Vagina (tissue), 2 donors: ENCODE results near the gene PTBP1. TPM values are rescaled to one million over a fixed set of nuclear protein-coding genes. Genes with fewer than 3 reads are reported as not detected.
"Not testable (repeated sequence)": the region's sequence is repeated elsewhere in the genome, so short reads cannot be mapped to it uniquely, and the experiment has no call there.

Experiments used
- DNase-seq, 2 donors: peaks; one replicate each; pipeline ENCODE4 v3.0.0-alpha.2; 2017; ENCODE audit errors: extremely low spot score in 2 of 2
- H3K27ac ChIP-seq: fragments of 200-600 bp; sonication (generic); one replicate; pipeline ENCODE4 v1.5.1; 2019
- H3K27me3 ChIP-seq: fragments of 200-600 bp; sonication (generic); one replicate; pipeline ENCODE4 v1.5.1; 2019
- H3K36me3 ChIP-seq, 2 donors: fragments of 200-600 bp; sonication (generic); one replicate each; pipeline ENCODE4 v1.5.1; 2017 to 2019
- H3K4me1 ChIP-seq: fragments of 200-600 bp; sonication (generic); one replicate; pipeline ENCODE4 v1.5.1; 2019
- H3K4me3 ChIP-seq, 2 donors: fragments of 200-600 bp; sonication (generic); 1 replicate in 1 of 2; 2 replicates in 1 of 2; pipeline ENCODE4 v1.5.1; 2016 to 2019
- H3K9me3 ChIP-seq: fragments of 200-600 bp; sonication (generic); one replicate; pipeline ENCODE4 v1.5.1; 2019
- POLR2A ChIP-seq, 2 donors: fragments of 450-650 bp; IDR thresholded peaks; one replicate each; pipeline ENCODE4 v1.6.1; 2017; ENCODE audit warnings: antibody characterized with exemption in 2 of 2, mild to moderate bottlenecking in 2 of 2, moderate library complexity in 2 of 2
- POLR2AphosphoS5 ChIP-seq, 2 donors: sonication (generic); formaldehyde crosslinking; IDR thresholded peaks; one replicate each; pipeline ENCODE4 v1.9.0; 2017; ENCODE audit warnings: antibody characterized with exemption in 2 of 2, mild to moderate bottlenecking in 2 of 2, low read depth in 1 of 2; ENCODE audit not compliant: insufficient read depth in 1 of 2
- intact Hi-C: fragments of 100-400 bp; cut with DNase I; formaldehyde crosslinking; loops from one replicate; pipeline ENCODE4 v1.15.1; 2023
- total RNA-seq: library from RNA; depleted of rRNA; stranded (reverse); fragments of >200 nt; gene quantifications from one replicate; pipeline ENCODE4 v1.2.3, GENCODE V29; 2016
- TF ChIP-seq, protein P1 (sequence below), 3 experiments: fragments of 450-650 bp in 2 of 3; fragments of 200-600 bp in 1 of 3; sonication (generic) in 1 of 3; IDR thresholded peaks; one replicate each; pipeline ENCODE4 v1.5.1; 2017 to 2019; ENCODE audit warnings: antibody characterized with exemption in 3 of 3, mild to moderate bottlenecking in 2 of 3, moderate library complexity in 2 of 3

PTBP1 gene
- total RNA-seq, 1 donor from 2014 or later, result 230 TPM

GRCh38 chr19:815775-816499 lies 18.7 kb downstream of the PTBP1 start:
- TF ChIP-seq, protein P1, sequence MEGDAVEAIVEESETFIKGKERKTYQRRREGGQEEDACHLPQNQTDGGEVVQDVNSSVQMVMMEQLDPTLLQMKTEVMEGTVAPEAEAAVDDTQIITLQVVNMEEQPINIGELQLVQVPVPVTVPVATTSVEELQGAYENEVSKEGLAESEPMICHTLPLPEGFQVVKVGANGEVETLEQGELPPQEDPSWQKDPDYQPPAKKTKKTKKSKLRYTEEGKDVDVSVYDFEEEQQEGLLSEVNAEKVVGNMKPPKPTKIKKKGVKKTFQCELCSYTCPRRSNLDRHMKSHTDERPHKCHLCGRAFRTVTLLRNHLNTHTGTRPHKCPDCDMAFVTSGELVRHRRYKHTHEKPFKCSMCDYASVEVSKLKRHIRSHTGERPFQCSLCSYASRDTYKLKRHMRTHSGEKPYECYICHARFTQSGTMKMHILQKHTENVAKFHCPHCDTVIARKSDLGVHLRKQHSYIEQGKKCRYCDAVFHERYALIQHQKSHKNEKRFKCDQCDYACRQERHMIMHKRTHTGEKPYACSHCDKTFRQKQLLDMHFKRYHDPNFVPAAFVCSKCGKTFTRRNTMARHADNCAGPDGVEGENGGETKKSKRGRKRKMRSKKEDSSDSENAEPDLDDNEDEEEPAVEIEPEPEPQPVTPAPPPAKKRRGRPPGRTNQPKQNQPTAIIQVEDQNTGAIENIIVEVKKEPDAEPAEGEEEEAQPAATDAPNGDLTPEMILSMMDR (IDR thresholded peaks at IDR 0.05), result no peak
- TF ChIP-seq POLR2A (IDR thresholded peaks at IDR 0.05), result no peak
- no peak for TF ChIP-seq POLR2AphosphoS5 (IDR thresholded peaks at IDR 0.05; ENCODE audit: insufficient read depth in 1 of 2, low read depth in 1 of 2)
- intact Hi-C loops, result no loop called here

GRCh38 chr19:816500-816857 lies 19.2 kb downstream of the PTBP1 start:
- H3K36me3 ChIP-seq, result peaks cover 0 to 7% of the 10 kb centered on the region in 2 donors
- DNase-seq, result no peak
- TF ChIP-seq POLR2A (IDR thresholded peaks at IDR 0.05), result no peak
- TF ChIP-seq POLR2AphosphoS5 (IDR thresholded peaks at IDR 0.05; ENCODE audit: insufficient read depth in 1 of 2, low read depth in 1 of 2), result no peak
- TF ChIP-seq, protein P1 (IDR thresholded peaks at IDR 0.05), result no peak
- intact Hi-C loops, result no loop called here
- H3K4me1 ChIP-seq, result peaks cover 6% of the 10 kb centered on the region
- H3K4me3 ChIP-seq, result no peak overlapping the region
- H3K9me3 ChIP-seq, result no peaks in the 10 kb centered on the region
- no peak overlapping the region for H3K27ac ChIP-seq
- peaks cover 4% of the 10 kb centered on the region for H3K27me3 ChIP-seq

More at GRCh38 chr19:815775-816499, 18.7 kb downstream of the PTBP1 start:
- no peaks in the 10 kb centered on the region for H3K9me3 ChIP-seq
- peaks cover under 1% of the 10 kb centered on the region for H3K4me1 ChIP-seq
- peaks cover 0 to 13% of the 10 kb centered on the region in 2 donors for H3K36me3 ChIP-seq
- no peak for DNase-seq
- H3K27ac ChIP-seq, result no peak overlapping the region
- H3K27me3 ChIP-seq, result no peaks in the 10 kb centered on the region
- no peak overlapping the region for H3K4me3 ChIP-seq

DNA sequence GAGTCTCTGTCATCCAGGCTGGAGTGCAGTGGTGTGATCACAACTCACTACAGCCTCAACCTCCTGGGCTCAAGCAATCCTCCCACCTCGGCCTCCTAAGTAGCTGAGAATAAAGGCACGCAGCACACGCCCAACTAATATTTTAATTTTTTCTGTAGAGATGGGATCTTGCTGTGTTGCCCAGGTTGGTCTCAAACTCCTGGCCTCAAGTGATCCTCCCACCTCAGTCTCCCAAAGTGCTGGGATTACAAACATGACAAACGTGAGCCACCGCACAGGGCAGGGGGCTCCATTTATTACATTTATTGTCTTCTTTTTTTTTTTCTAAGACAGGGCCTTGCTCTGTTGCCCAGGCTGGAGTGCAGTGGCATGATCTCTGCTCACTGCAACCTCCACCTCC lies 23.0 kb downstream of the PTBP1 start:
- H3K4me1 ChIP-seq, result peaks cover 17% of the 10 kb centered on the region
- H3K9me3 ChIP-seq, DNase-seq, H3K27ac ChIP-seq, H3K36me3 ChIP-seq, intact Hi-C loops, H3K4me3 ChIP-seq: not testable (repeated sequence)
- peaks cover 19% of the 10 kb centered on the region for H3K27me3 ChIP-seq

- no peak for DNase-seq
- H3K36me3 ChIP-seq, result no peaks in the 10 kb centered on the region
- H3K4me1 ChIP-seq, result peaks cover 17% of the 10 kb centered on the region
- H3K9me3 ChIP-seq, result no peaks in the 10 kb centered on the region
- peak overlapping the region; percentile 24 to 44 for H3K4me3 ChIP-seq
- no peak overlapping the region for H3K27ac ChIP-seq
- no peak for TF ChIP-seq POLR2A (IDR thresholded peaks at IDR 0.05)
- peaks cover 19% of the 10 kb centered on the region for H3K27me3 ChIP-seq
- intact Hi-C loops, result no loop called here
Measured at GRCh38 chr19:821231-821824, 24.1 kb downstream of the PTBP1 start.

DNA sequence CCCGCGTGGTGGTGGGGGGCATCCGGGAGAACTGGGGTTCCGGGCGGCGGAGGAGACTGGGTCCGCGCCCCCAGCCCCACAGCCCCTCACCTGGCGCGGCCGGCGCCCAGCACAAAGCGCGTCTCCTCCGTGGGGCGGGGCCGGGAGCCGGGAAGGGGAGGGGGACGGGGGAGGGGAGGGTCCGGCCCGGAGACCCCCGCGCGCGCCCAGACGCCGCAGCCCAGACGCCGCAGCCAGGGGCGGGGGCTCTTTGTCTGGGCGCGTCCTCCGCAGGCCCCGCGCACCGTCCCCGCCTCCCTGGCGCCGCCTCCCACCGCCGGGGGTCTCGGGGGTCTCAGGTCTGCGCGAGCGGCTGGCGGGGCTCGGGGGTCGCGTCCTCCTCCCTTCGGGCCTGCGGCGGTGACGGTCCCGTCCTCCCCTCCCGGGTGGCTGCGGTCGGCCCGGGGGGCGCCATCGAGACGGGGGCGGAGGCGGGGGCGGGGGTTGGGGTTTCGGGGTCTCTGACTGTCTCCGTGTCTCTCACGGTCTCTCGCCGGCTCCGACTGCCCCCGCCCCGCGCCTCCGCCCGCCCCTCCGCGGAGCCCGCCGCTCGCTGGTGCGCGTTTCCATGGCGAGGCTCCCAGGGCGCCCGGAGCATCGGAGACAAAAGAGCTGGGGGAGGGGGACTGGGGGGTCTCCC lies 24.7 kb downstream of the PTBP1 start, which contains the start of gene PLPPR3:
PLPPR3 (minus strand) TSS at position 131 of the 679 bp plus-strand sequence. CDS start 396 bp downstream, outside the sequence.
- TF ChIP-seq POLR2A (IDR thresholded peaks at IDR 0.05), result no peak
- TF ChIP-seq, protein P1 (IDR thresholded peaks at IDR 0.05), result no peak
- TF ChIP-seq POLR2AphosphoS5 (IDR thresholded peaks at IDR 0.05; ENCODE audit: insufficient read depth in 1 of 2, low read depth in 1 of 2), result no peak
- Histone ChIP-seq H3K27me3 (peaks cover 19% of the 10 kb centered on the region), H3K4me3 (peak within 1 kb of the TSS; percentile 24 to 44), H3K9me3 (no peaks in the 10 kb centered on the region), H3K27ac (no peak within 1 kb of the TSS), H3K36me3 (no peaks in the 10 kb centered on the region), H3K4me1 (peaks cover 17% of the 10 kb centered on the region)
- intact Hi-C loops, result no loop called here
- no peak for DNase-seq
